ENCODE results near the gene NWD2.

DNA sequence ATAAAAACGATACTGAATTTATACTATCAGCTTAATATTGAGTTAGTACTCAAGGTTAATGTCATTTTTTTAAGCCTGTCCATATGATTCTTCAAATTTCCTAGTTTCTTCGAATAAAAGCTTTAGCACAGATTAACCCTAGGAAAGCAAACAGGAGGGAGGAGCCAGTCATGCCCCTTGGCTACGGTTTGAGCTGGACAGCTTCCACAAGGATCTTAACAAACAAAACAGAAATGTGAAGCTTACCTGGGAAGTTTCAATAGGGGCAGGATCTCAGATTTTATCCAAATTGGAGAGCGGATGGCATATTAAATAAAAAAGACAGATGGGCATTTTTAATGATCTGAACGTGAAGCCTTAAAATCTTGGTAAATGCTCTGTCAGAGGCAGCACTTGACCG is 2.3 kb downstream of the NWD2 start:
- TF ChIP-seq CTCF (IDR thresholded peaks at IDR 0.05; ENCODE audit: low read length): no peak
- no peak for TF ChIP-seq EZH2 (optimal IDR thresholded peaks at IDR 0.05; ENCODE audit: low read depth, low read length)
- no peak for TF ChIP-seq EZH2phosphoT487 (IDR thresholded peaks at IDR 0.05; ENCODE audit: low read length)
